Fibroblast of lung (primary cell): Measurements from ENCODE around the gene MCF2L. TPM values are rescaled to one million over a fixed set of nuclear protein-coding genes. Genes with fewer than 3 reads are reported as not detected.

ENCODE experiments used
- DNase-seq, 2 donors: peaks; one replicate each; pipeline versions ENCODE4 v3.0.0 to v3.0.0-alpha.2; 2010; ENCODE audit warnings: low read depth in 2 of 2
- H2AFZ ChIP-seq: 2 replicates; pipeline ENCODE4 v1.5.1; 2012; ENCODE audit warnings: low read length, control low read depth, inconsistent platforms
- H3K27ac ChIP-seq: 2 replicates; pipeline ENCODE4 v1.5.1; 2011; ENCODE audit warnings: low read length, control low read depth; ENCODE audit not compliant: insufficient read depth
- H3K27me3 ChIP-seq: 2 replicates; pipeline ENCODE4 v1.5.1; 2011; ENCODE audit warnings: mild to moderate bottlenecking, low read length; ENCODE audit not compliant: control insufficient read depth, insufficient read depth
- H3K36me3 ChIP-seq: 2 replicates; pipeline ENCODE4 v1.5.1; 2011; ENCODE audit warnings: low read length; ENCODE audit not compliant: control insufficient read depth, insufficient read depth
- H3K4me1 ChIP-seq: 2 replicates; pipeline ENCODE4 v1.5.1; 2011; ENCODE audit warnings: low read length; ENCODE audit not compliant: control insufficient read depth, insufficient read depth; ENCODE audit errors: extremely low read depth
- H3K4me2 ChIP-seq: 2 replicates; pipeline ENCODE4 v1.5.1; 2011; ENCODE audit warnings: low read length, control low read depth; ENCODE audit not compliant: insufficient read depth; ENCODE audit errors: extremely low read depth
- H3K4me3 ChIP-seq, 4 experiments: fragments of 200-600 bp in 1 of 4; sonication (generic) in 1 of 4; replicated peaks in 1 of 4; 2 replicates each; pipeline ENCODE4 v1.5.1; 2011 to 2016; ENCODE audit warnings: low read length in 4 of 4, low read depth in 3 of 4, mild to moderate bottlenecking in 3 of 4, control low read depth in 2 of 4, inconsistent platforms in 1 of 4, mixed read lengths in 1 of 4; ENCODE audit not compliant: insufficient read depth in 1 of 4; ENCODE audit errors: control extremely low read depth in 1 of 4
- H3K79me2 ChIP-seq: 2 replicates; pipeline ENCODE4 v1.5.1; 2012; ENCODE audit warnings: mild to moderate bottlenecking, low read length, inconsistent platforms; ENCODE audit not compliant: control insufficient read depth, insufficient read depth
- H3K9ac ChIP-seq: 2 replicates; pipeline ENCODE4 v1.5.1; 2011; ENCODE audit warnings: mild to moderate bottlenecking, low read length, control low read depth; ENCODE audit not compliant: insufficient read depth
- H3K9me3 ChIP-seq: 2 replicates; pipeline ENCODE4 v1.5.1; 2012; ENCODE audit warnings: low read depth, low read length; ENCODE audit not compliant: control insufficient read depth, insufficient read depth
- H4K20me1 ChIP-seq: 2 replicates; pipeline ENCODE4 v1.5.1; 2011; ENCODE audit warnings: low read length; ENCODE audit not compliant: control insufficient read depth, insufficient read depth; ENCODE audit errors: extremely low read depth
- CTCF ChIP-seq, 2 donors: IDR thresholded peaks in 1 of 2; conservative IDR thresholded peaks in 1 of 2; 1 replicate in 1 of 2; 2 replicates in 1 of 2; pipeline ENCODE4 v1.5.1; 2011 to 2012; ENCODE audit warnings: low read length in 2 of 2, control low read depth in 1 of 2, inconsistent platforms in 1 of 2, low read depth in 1 of 2, mild to moderate bottlenecking in 1 of 2
- EZH2 ChIP-seq: IDR thresholded peaks from 2 replicates; pipeline ENCODE4 v1.5.1; 2012; ENCODE audit warnings: low read length, control low read depth, mild to moderate bottlenecking; ENCODE audit errors: missing control alignments
- polyA plus RNA-seq, 2 donors: library from polyadenylated mRNA; depleted of rRNA in 1 of 2; stranded (reverse) in 1 of 2; unstranded in 1 of 2; fragments of >200 nt; gene quantifications; 2 replicates each; pipeline ENCODE4 v1.2.1, GENCODE V29; 2011 to 2012; ENCODE audit warnings: missing spikeins in 1 of 2
- total RNA-seq: library from RNA; depleted of rRNA; stranded (reverse); fragments of >200 nt; gene quantifications from 2 replicates; pipeline ENCODE4 v1.2.1, GENCODE V29; 2014

The MCF2L gene
- total and polyA plus RNA-seq, 2 donors (not counting 1 experiment from before 2014, with no cell fraction given): 0.18 to 3.3 TPM

GRCh38 chr13:113013303-113013702 is 44.3 kb downstream of the MCF2L start:
- TF ChIP-seq CTCF (conservative IDR thresholded peaks at IDR 0.05 in 1 of 2, IDR thresholded peaks at IDR 0.05 in 1 of 2; ENCODE audit: low read depth in 1 of 2, low read length in 2 of 2) (no peak), EZH2 (no peak)
- Histone ChIP-seq H3K4me3 (no peak overlapping the region), H3K36me3 (no peaks in the 10 kb centered on the region), H3K27me3 (no peaks in the 10 kb centered on the region), H3K4me1 (no peaks in the 10 kb centered on the region), H3K79me2 (no peaks in the 10 kb centered on the region), H3K9ac (no peak overlapping the region), H3K27ac (no peak overlapping the region), H2AFZ (no peak overlapping the region), H3K4me2 (no peak overlapping the region), H4K20me1 (no peaks in the 10 kb centered on the region), H3K9me3 (no peaks in the 10 kb centered on the region)
- DNase-seq: no peak

- H3K36me3 ChIP-seq: no peaks in the 10 kb centered on the region
- DNase-seq: no peak
- H2AFZ ChIP-seq: no peak overlapping the region
- H4K20me1 ChIP-seq: no peaks in the 10 kb centered on the region
- H3K9ac ChIP-seq: no peak overlapping the region
- H3K9me3 ChIP-seq: no peaks in the 10 kb centered on the region
- H3K4me2 ChIP-seq: no peak overlapping the region
- H3K79me2 ChIP-seq: no peaks in the 10 kb centered on the region
- H3K4me1 ChIP-seq: no peaks in the 10 kb centered on the region
- no peak for TF ChIP-seq EZH2
- TF ChIP-seq CTCF (conservative IDR thresholded peaks at IDR 0.05 in 1 of 2, IDR thresholded peaks at IDR 0.05 in 1 of 2; ENCODE audit: low read depth in 1 of 2, low read length in 2 of 2): no peak
- no peaks in the 10 kb centered on the region for H3K27me3 ChIP-seq
- H3K4me3 ChIP-seq: no peak overlapping the region
- H3K27ac ChIP-seq: no peak overlapping the region
Observed at GRCh38 chr13:113013878-113014751, 45.1 kb downstream of the MCF2L start.

GRCh38 chr13:113014752-113015745 is 46.0 kb downstream of the MCF2L start:
- H3K36me3 ChIP-seq: no peaks in the 10 kb centered on the region
- no peaks in the 10 kb centered on the region for H3K27me3 ChIP-seq
- H3K27ac ChIP-seq: no peak overlapping the region
- H3K4me2 ChIP-seq: no peak overlapping the region
- H4K20me1 ChIP-seq: no peaks in the 10 kb centered on the region
- H3K4me3 ChIP-seq: no peak overlapping the region
- no peaks in the 10 kb centered on the region for H3K79me2 ChIP-seq
- no peak for TF ChIP-seq CTCF (conservative IDR thresholded peaks at IDR 0.05 in 1 of 2, IDR thresholded peaks at IDR 0.05 in 1 of 2; ENCODE audit: low read depth in 1 of 2, low read length in 2 of 2)
- no peak for TF ChIP-seq EZH2
- no peaks in the 10 kb centered on the region for H3K9me3 ChIP-seq
- no peaks in the 10 kb centered on the region for H3K4me1 ChIP-seq
- H3K9ac ChIP-seq: no peak overlapping the region
- DNase-seq: no peak
- no peak overlapping the region for H2AFZ ChIP-seq
